ENCODE measurements around the gene YPEL3.
"Not testable (repeated sequence)": the region's sequence is repeated elsewhere in the genome, so short reads cannot be mapped to it uniquely, and the experiment has no call there.

YPEL3 gene

GRCh38 chr16:30096105-30096861 lies at the start of gene YPEL3:
Gene YPEL3 (minus strand): TSS chr16:30096213. CDS start chr16:30095482, 731 bp downstream.
- DNase-seq (ENCODE audit: low read depth): peak; percentile 73

GRCh38 chr16:30145657-30146056 lies 49.6 kb upstream of the YPEL3 start:
- no peak for DNase-seq (ENCODE audit: low read depth)

- no peak for DNase-seq (ENCODE audit: low read depth)
Observed at GRCh38 chr16:30144917-30145316, 48.9 kb upstream of the YPEL3 start.

GRCh38 chr16:30144017-30144416 lies 48.0 kb upstream of the YPEL3 start:
- no peak for DNase-seq (ENCODE audit: low read depth)

- no peak for DNase-seq (ENCODE audit: low read depth)
Observed at GRCh38 chr16:30143347-30143702, 47.3 kb upstream of the YPEL3 start.

- DNase-seq (ENCODE audit: low read depth): no peak
Observed at GRCh38 chr16:30142672-30143346, 46.8 kb upstream of the YPEL3 start.

- no peak for DNase-seq (ENCODE audit: low read depth)
Observed at GRCh38 chr16:30141750-30142149, 45.7 kb upstream of the YPEL3 start.

- no peak for DNase-seq (ENCODE audit: low read depth)
Observed at GRCh38 chr16:30139583-30140481, 43.8 kb upstream of the YPEL3 start.

GRCh38 chr16:30137897-30138296 lies 41.9 kb upstream of the YPEL3 start:
- no peak for DNase-seq (ENCODE audit: low read depth)

- no peak for DNase-seq (ENCODE audit: low read depth)
Observed at GRCh38 chr16:30136971-30137605, 41.1 kb upstream of the YPEL3 start.

GRCh38 chr16:30132591-30132990 lies 36.6 kb upstream of the YPEL3 start:
- no peak for DNase-seq (ENCODE audit: low read depth)

GRCh38 chr16:30131869-30132475 lies 36.0 kb upstream of the YPEL3 start:
- no peak for DNase-seq (ENCODE audit: low read depth)

- DNase-seq (ENCODE audit: low read depth): no peak
Observed at GRCh38 chr16:30127993-30128392, 32.0 kb upstream of the YPEL3 start.

GRCh38 chr16:30125690-30126089 lies 29.7 kb upstream of the YPEL3 start:
- DNase-seq (ENCODE audit: low read depth): not testable (repeated sequence)

GRCh38 chr16:30124985-30125379 lies 29.0 kb upstream of the YPEL3 start:
- DNase-seq (ENCODE audit: low read depth): no peak

GRCh38 chr16:30122604-30123160 lies 26.7 kb upstream of the YPEL3 start:
- DNase-seq (ENCODE audit: low read depth): no peak

- DNase-seq (ENCODE audit: low read depth): no peak
Observed at GRCh38 chr16:30121741-30122571, 25.9 kb upstream of the YPEL3 start.

GRCh38 chr16:30120340-30121105 lies 24.5 kb upstream of the YPEL3 start:
- no peak for DNase-seq (ENCODE audit: low read depth)

- DNase-seq (ENCODE audit: low read depth): no peak
Observed at GRCh38 chr16:30119428-30119827, 23.4 kb upstream of the YPEL3 start.

GRCh38 chr16:30117768-30118167 lies 21.8 kb upstream of the YPEL3 start:
- DNase-seq (ENCODE audit: low read depth): no peak

All from fibroblast of the conjunctiva (primary cell).